Measurements from ENCODE around the gene PNPLA7. TPM values are rescaled to one million over a fixed set of nuclear protein-coding genes. Genes with fewer than 3 reads are reported as not detected.
A peak's percentile ranks its signal among the peaks of the same experiment; 100 is the strongest.

Gene PNPLA7
- total and polyA plus RNA-seq, 2 of the 4 experiments (the other 2 are of a cell fraction) = under 0.01 to 0.89 TPM

DNA sequence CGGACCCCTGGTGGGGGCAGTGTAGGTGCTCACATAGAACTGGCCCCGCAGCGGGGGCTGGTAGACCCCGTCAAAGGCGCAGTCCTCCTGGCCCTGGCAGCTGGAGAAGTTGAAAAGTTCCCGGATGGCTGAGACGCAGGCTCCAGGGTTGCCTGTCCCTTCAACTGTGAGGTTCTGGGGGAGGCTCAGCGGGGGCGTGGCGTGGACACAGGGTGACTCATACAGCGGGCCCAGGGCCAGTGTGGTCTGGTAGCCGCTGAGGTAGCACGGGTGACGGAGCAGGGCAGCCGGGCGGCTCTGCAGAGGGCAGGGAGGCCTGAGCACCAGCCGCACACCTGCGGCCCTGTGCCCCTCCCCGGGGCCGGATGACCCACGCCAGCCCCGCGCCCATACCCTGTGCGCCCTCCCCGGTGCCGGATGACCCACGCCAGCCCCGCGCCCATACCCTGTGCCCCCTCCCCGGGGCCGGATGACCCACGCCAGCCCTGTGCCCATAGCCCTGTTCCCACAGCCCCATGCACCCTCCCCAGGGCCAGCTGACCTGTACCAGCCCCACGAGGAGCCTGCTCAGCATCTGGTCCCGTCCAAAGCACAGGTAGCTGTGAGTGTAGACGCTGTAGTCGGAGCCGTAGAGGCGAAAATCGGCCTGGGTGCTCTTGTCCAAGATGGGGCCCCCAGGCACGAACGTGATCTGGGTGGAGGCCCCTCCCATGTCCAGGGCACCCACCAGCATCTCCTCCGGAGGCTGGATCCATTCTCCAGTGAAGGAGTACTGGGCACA lies 114.0 kb downstream of the PNPLA7 start:
- peak overlapping the region; percentile 94 for H2AK9ac ChIP-seq (replicated peaks; ENCODE audit: low read depth, low read length, poor library complexity)
- peak; percentile 76 for DNase-seq
- no peaks in the 10 kb centered on the region for H3K9me1 ChIP-seq (ENCODE audit: insufficient read depth, low read length)
- no peaks in the 10 kb centered on the region for H3K36me3 ChIP-seq (ENCODE audit: control insufficient read depth, insufficient read depth, low read length)
- ATAC-seq (ENCODE audit: low read depth) = peak; percentile 96
- POLR2A ChIA-PET (ENCODE audit: unreplicated experiment) = no interaction called here
- H3K4me1 ChIP-seq (ENCODE audit: control insufficient read depth, insufficient read depth, low read length) = peaks cover 3% of the 10 kb centered on the region
- no peak overlapping the region; the same call in 1 of the 2 replicates for H2AK5ac ChIP-seq (ENCODE audit: low read depth, low read length)
- H3K9me3 ChIP-seq (ENCODE audit: control insufficient read depth, insufficient read depth, low read length) = no peaks in the 10 kb centered on the region
- H2BK20ac ChIP-seq (ENCODE audit: low read depth, low read length) = no peak overlapping the region
- H2BK5ac ChIP-seq (ENCODE audit: low read depth, low read length, poor library complexity, severe bottlenecking) = no peak overlapping the region
- H4K5ac ChIP-seq (ENCODE audit: low read depth, low read length) = no peak overlapping the region
- H3K14ac ChIP-seq (replicated peaks; ENCODE audit: low read depth, low read length) = no peak overlapping the region
- H3K4me2 ChIP-seq (ENCODE audit: low read depth, low read length) = no peak overlapping the region
- WGBS, 2 experiments (ENCODE audit: extremely low coverage in 2 of 2, insufficient read length in 1 of 2) = 76% methylated on average over 17 of the region's 42 CpGs; no CpG with 5 or more reads in 1 of the 2 experiments
- dilution Hi-C loops (cut with HindIII; ENCODE audit: low sequenced_read_pairs, unreplicated experiment) (no loop called here), in situ Hi-C loops (cut with MboI; ENCODE audit: low sequenced_read_pairs) (no loop called here), intact Hi-C loops (cut with micrococcal nuclease) (no loop called here)
- no peak overlapping the region for H3K23ac ChIP-seq (ENCODE audit: low read depth, low read length)
- H3K27ac ChIP-seq (ENCODE audit: insufficient read depth, low read length) = no peak overlapping the region
- no peaks in the 10 kb centered on the region for H3K79me1 ChIP-seq (ENCODE audit: low read depth in 1 of 2, low read length in 2 of 2)
- peak overlapping the region; percentile 49 to 56; a peak in 2 of 4 replicates for H4K8ac ChIP-seq (ENCODE audit: low read depth in 2 of 2, low read length in 2 of 2)
- no peak overlapping the region for H3K56ac ChIP-seq (ENCODE audit: extremely low read depth, insufficient read depth, low read length)
- CTCF ChIA-PET = interaction anchor here (1.0 kb wide), 1 partner anchor 10 kb away, joined by 3 read pairs; no protein-coding TSS in a partner anchor
- BruUV-seq (replicated peaks) = no TSS peak
- H3K18ac ChIP-seq (ENCODE audit: low read depth, low read length) = no peak overlapping the region
- no peaks in the 10 kb centered on the region for H4K20me1 ChIP-seq (ENCODE audit: insufficient read depth, low read length)
- H3K27me3 ChIP-seq (ENCODE audit: control insufficient read depth, insufficient read depth, low read length) = no peaks in the 10 kb centered on the region
- H3K4me3 ChIP-seq (ENCODE audit: insufficient read depth, low read depth, low read length) = no peak overlapping the region
- H2BK15ac ChIP-seq (ENCODE audit: low read depth, low read length) = no peak overlapping the region
- H4K91ac ChIP-seq (ENCODE audit: insufficient read depth, low read depth, low read length) = no peak overlapping the region
- H3K9ac ChIP-seq (ENCODE audit: low read depth, low read length) = no peak overlapping the region
- H3K4ac ChIP-seq (ENCODE audit: low read depth, low read length) = peak overlapping the region; percentile 2; the same call in 1 of the 2 replicates
- H2BK120ac ChIP-seq (ENCODE audit: low read depth, low read length) = no peak overlapping the region
- H2AFZ ChIP-seq (replicated peaks; ENCODE audit: low read length, poor library complexity) = peak overlapping the region; percentile 89
- TF ChIP-seq MXI1 (IDR thresholded peaks at IDR 0.05; ENCODE audit: borderline replicate concordance, low read depth, low read length) = no peak
- TF ChIP-seq MAFK (IDR thresholded peaks at IDR 0.05; ENCODE audit: low read depth, low read length) = no peak
- no peak for TF ChIP-seq POLR2A (IDR thresholded peaks at IDR 0.05; ENCODE audit: low read depth, low read length)
- no peak for TF ChIP-seq CHD1 (IDR thresholded peaks at IDR 0.05; ENCODE audit: low read depth, low read length)
- peak; percentile 81 for TF ChIP-seq FOS (IDR thresholded peaks at IDR 0.05; ENCODE audit: low read depth, low read length)
- peak; percentile 34; the same call in 1 of the 2 replicates for TF ChIP-seq BHLHE40 (IDR thresholded peaks at IDR 0.05; ENCODE audit: low read depth, low read length)
- TF ChIP-seq, protein P1, sequence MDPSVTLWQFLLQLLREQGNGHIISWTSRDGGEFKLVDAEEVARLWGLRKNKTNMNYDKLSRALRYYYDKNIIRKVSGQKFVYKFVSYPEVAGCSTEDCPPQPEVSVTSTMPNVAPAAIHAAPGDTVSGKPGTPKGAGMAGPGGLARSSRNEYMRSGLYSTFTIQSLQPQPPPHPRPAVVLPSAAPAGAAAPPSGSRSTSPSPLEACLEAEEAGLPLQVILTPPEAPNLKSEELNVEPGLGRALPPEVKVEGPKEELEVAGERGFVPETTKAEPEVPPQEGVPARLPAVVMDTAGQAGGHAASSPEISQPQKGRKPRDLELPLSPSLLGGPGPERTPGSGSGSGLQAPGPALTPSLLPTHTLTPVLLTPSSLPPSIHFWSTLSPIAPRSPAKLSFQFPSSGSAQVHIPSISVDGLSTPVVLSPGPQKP (IDR thresholded peaks at IDR 0.05; ENCODE audit: borderline replicate concordance, low read depth, low read length) = no peak
- TF ChIP-seq, protein P2, sequence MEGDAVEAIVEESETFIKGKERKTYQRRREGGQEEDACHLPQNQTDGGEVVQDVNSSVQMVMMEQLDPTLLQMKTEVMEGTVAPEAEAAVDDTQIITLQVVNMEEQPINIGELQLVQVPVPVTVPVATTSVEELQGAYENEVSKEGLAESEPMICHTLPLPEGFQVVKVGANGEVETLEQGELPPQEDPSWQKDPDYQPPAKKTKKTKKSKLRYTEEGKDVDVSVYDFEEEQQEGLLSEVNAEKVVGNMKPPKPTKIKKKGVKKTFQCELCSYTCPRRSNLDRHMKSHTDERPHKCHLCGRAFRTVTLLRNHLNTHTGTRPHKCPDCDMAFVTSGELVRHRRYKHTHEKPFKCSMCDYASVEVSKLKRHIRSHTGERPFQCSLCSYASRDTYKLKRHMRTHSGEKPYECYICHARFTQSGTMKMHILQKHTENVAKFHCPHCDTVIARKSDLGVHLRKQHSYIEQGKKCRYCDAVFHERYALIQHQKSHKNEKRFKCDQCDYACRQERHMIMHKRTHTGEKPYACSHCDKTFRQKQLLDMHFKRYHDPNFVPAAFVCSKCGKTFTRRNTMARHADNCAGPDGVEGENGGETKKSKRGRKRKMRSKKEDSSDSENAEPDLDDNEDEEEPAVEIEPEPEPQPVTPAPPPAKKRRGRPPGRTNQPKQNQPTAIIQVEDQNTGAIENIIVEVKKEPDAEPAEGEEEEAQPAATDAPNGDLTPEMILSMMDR (conservative IDR thresholded peaks at IDR 0.05; ENCODE audit: low read depth, low read length) = no peak
- no peak for TF ChIP-seq RAD21 (IDR thresholded peaks at IDR 0.05; ENCODE audit: low read length)
- TF ChIP-seq MAZ (IDR thresholded peaks at IDR 0.05; ENCODE audit: borderline replicate concordance, low read depth, low read length) = no peak
- no peak for TF ChIP-seq RFX5 (IDR thresholded peaks at IDR 0.05; ENCODE audit: low read depth, low read length)
- no peak for TF ChIP-seq RCOR1 (IDR thresholded peaks at IDR 0.05; ENCODE audit: insufficient replicate concordance, low read length)
- TF ChIP-seq NFE2L2 (IDR thresholded peaks at IDR 0.05; ENCODE audit: low read depth, low read length) = no peak
- TF ChIP-seq, protein P3, sequence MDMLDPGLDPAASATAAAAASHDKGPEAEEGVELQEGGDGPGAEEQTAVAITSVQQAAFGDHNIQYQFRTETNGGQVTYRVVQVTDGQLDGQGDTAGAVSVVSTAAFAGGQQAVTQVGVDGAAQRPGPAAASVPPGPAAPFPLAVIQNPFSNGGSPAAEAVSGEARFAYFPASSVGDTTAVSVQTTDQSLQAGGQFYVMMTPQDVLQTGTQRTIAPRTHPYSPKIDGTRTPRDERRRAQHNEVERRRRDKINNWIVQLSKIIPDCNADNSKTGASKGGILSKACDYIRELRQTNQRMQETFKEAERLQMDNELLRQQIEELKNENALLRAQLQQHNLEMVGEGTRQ (IDR thresholded peaks at IDR 0.05; ENCODE audit: low read depth, low read length) = no peak
- 0 out of 2 replicates have a peak, but pooled peaks have one; percentile 13 for TF ChIP-seq SMC3 (IDR thresholded peaks at IDR 0.05; ENCODE audit: low read depth, low read length)

Measured in IMR-90 (cell line).